ENCODE measurements around the gene STX2.
"Not testable (repeated sequence)": the region's sequence is repeated elsewhere in the genome, so short reads cannot be mapped to it uniquely, and the experiment has no call there.

Gene STX2

DNA sequence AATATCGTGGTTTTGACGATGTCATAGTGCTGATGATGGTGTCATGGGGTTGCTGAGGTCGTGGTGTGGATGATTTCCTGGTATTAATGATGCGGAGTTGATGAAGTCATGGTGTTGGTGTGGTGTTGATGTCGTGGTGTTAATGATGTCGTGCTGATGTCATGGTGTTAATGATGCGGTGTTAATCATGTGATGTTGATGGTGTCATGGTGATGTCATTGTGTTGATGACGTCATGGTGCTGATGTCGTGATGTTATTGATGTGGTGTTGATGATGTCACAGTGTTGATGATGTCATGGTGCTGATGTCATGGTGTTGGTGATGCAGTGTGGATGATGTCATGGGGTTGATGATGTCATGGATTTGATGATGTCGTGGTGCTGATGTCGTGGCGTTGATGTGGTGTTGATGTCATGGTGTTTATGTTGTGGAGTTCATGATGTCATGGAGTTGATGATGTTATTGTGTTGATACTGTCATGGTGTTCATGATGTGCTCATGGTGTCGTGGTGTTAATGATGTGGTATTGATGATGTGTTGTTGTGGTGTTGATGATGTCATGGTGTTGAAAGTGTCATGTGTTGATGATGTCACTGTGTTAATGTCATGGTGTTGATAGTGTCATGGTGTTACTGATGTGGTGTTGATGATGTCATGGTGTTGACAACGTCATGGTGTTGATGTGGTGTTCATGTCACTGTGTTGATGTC is 74.4 kb downstream of the STX2 start:
- Mint-ChIP-seq H3K4me3 (no peak overlapping the region), H3K4me1 (peaks cover 3 to 11% of the 10 kb centered on the region in 2 donors), H3K36me3 (peaks cover 0 to 2% of the 10 kb centered on the region in 2 donors), H3K27me3 (peaks cover 19 to 32% of the 10 kb centered on the region in 2 donors), H3K27ac (no peak overlapping the region), H3K9me3 (no peaks in the 10 kb centered on the region)
- DNase-seq (no peak), ATAC-seq (replicated peaks) (peak; percentile 4 to 15)

DNA sequence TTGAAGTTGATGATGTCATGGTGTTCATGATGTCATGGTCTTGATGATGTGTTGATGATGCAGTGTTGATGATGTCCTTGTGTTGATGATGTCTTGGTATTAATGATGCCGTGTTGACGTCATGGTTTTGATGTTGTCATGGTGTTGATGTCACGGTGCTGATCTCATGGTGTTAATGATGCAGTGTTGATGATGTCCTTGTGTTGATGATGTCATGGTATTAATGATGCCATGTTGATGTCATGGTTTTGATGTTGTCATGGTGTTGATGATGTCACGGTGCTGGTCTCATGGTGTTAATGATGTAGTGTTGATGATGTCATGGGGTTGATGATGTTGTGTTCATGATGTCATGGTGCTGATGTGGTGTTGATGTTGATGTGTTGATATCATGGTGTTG is 75.0 kb downstream of the STX2 start:
- Mint-ChIP-seq H3K27me3 (peaks cover 19 to 32% of the 10 kb centered on the region in 2 donors), H3K4me1 (peaks cover 3 to 11% of the 10 kb centered on the region in 2 donors), H3K36me3 (peaks cover 0 to 2% of the 10 kb centered on the region in 2 donors), H3K27ac (no peak overlapping the region), H3K9me3 (no peaks in the 10 kb centered on the region), H3K4me3 (no peak overlapping the region)
- peak; percentile 6 to 15 for ATAC-seq (replicated peaks)
- DNase-seq: no peak

GRCh38 chr12:130762319-130762675 is 76.8 kb downstream of the STX2 start:
- Mint-ChIP-seq H3K27ac (no peak overlapping the region), H3K36me3 (peaks cover 0 to 2% of the 10 kb centered on the region in 2 donors), H3K27me3 (peaks cover 8 to 24% of the 10 kb centered on the region in 2 donors), H3K4me1 (peaks cover 3 to 11% of the 10 kb centered on the region in 2 donors), H3K4me3 (no peak overlapping the region), H3K9me3 (no peaks in the 10 kb centered on the region)
- DNase-seq (no peak), ATAC-seq (replicated peaks) (no peak)

- H3K36me3 Mint-ChIP-seq: peaks cover 0 to 2% of the 10 kb centered on the region in 2 donors
- peaks cover 3 to 11% of the 10 kb centered on the region in 2 donors for H3K4me1 Mint-ChIP-seq
- DNase-seq (peak; percentile 30), ATAC-seq (replicated peaks) (peak; percentile 55 to 66)
- H3K27ac Mint-ChIP-seq: no peak overlapping the region
- H3K27me3 Mint-ChIP-seq: peaks cover 8 to 24% of the 10 kb centered on the region in 2 donors
- H3K9me3 Mint-ChIP-seq: no peaks in the 10 kb centered on the region
- peak overlapping the region; percentile 14 to 43 for H3K4me3 Mint-ChIP-seq
These were observed 77.3 kb downstream of the STX2 start for GRCh38 chr12:130761537-130762318.

DNA sequence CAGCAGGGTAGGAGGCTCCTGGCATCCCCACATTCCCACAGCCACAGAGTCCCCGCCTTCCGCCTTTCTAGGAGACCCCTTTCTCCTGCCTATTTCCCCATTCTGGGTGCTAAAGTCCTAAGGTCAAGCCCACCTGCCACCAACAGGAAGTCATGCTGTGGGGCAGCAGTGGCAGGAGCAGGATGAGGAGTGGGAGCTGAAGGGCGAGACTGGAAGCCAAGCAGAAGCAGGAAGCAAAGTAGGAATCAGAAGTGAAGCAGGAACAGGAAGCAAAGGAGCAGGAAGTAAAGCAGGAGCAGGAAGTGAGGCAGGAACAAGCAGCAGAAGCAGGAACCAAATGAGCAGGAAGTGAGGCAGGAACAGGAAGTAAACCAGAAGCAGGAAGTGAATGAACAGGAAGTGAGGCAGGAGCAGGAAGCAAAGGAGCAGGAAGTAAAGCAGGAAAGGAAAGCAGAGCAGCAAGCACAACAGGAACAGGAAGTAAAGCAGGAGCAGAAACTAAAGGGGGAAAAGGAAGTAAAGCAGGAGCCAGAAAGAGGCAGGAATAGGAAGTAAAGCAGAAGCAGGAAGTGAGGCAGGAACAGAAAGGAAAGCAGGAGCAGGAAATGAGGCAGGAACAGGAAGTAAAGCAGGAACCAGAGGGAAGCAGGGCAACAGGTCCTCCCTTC is 84.7 kb downstream of the STX2 start:
- H3K4me3 Mint-ChIP-seq: peak overlapping the region in 1 of 2 donors; percentile 60
- peaks cover 7% of the 10 kb centered on the region in 2 donors for H3K9me3 Mint-ChIP-seq
- peaks cover 5 to 6% of the 10 kb centered on the region in 2 donors for H3K27me3 Mint-ChIP-seq
- peaks cover 6 to 7% of the 10 kb centered on the region in 2 donors for H3K36me3 Mint-ChIP-seq
- H3K27ac Mint-ChIP-seq: peak overlapping the region; percentile 86
- peaks cover 13 to 14% of the 10 kb centered on the region in 2 donors for H3K4me1 Mint-ChIP-seq
- DNase-seq: no peak
- no peak for ATAC-seq (replicated peaks)

GRCh38 chr12:130752692-130753230 is 86.3 kb downstream of the STX2 start:
- DNase-seq (no peak), ATAC-seq (replicated peaks) (no peak)
- Mint-ChIP-seq H3K27ac (no peak overlapping the region), H3K9me3 (peaks cover 7% of the 10 kb centered on the region in 2 donors), H3K27me3 (peaks cover 12 to 16% of the 10 kb centered on the region in 2 donors), H3K4me3 (no peak overlapping the region), H3K4me1 (peaks cover 18 to 19% of the 10 kb centered on the region in 2 donors), H3K36me3 (peaks cover 6 to 7% of the 10 kb centered on the region in 2 donors)

- not testable (repeated sequence) for H3K9me3 Mint-ChIP-seq; H3K36me3 Mint-ChIP-seq; DNase-seq; H3K4me3 Mint-ChIP-seq; ATAC-seq (replicated peaks)
- Mint-ChIP-seq H3K27ac (peak overlapping the region; percentile 15), H3K27me3 (peaks cover 18% of the 10 kb centered on the region in 2 donors), H3K4me1 (peaks cover 19% of the 10 kb centered on the region in 2 donors)
These were observed 87.0 kb downstream of the STX2 start for GRCh38 chr12:130752037-130752436.

DNA sequence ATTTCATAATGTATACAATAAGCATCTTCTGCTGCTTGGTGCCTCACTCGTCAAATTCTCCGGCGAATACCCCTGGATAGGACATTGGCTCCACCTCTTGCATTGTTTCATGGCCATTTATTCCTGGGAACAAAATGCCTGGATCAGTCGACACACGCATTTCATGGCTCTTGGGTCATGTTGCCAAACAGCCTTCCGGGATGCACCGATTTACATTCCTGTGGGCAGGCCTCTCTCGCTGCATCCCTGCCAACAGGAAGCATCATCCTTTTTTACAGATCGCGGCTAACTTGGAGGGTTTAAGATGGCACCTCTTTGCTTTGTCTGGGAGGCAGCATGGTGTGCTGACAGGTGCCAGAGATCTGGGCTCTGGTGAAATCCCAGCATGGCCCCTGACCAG is 90.3 kb downstream of the STX2 start:
- H3K4me1 Mint-ChIP-seq: peaks cover 11 to 14% of the 10 kb centered on the region in 2 donors
- no peak for ATAC-seq (replicated peaks)
- H3K36me3 Mint-ChIP-seq: no peaks in the 10 kb centered on the region
- H3K4me3 Mint-ChIP-seq: no peak overlapping the region
- no peak overlapping the region for H3K27ac Mint-ChIP-seq
- peaks cover 0 to 2% of the 10 kb centered on the region in 2 donors for H3K9me3 Mint-ChIP-seq
- no peak for DNase-seq
- peaks cover 18 to 34% of the 10 kb centered on the region in 2 donors for H3K27me3 Mint-ChIP-seq

DNA sequence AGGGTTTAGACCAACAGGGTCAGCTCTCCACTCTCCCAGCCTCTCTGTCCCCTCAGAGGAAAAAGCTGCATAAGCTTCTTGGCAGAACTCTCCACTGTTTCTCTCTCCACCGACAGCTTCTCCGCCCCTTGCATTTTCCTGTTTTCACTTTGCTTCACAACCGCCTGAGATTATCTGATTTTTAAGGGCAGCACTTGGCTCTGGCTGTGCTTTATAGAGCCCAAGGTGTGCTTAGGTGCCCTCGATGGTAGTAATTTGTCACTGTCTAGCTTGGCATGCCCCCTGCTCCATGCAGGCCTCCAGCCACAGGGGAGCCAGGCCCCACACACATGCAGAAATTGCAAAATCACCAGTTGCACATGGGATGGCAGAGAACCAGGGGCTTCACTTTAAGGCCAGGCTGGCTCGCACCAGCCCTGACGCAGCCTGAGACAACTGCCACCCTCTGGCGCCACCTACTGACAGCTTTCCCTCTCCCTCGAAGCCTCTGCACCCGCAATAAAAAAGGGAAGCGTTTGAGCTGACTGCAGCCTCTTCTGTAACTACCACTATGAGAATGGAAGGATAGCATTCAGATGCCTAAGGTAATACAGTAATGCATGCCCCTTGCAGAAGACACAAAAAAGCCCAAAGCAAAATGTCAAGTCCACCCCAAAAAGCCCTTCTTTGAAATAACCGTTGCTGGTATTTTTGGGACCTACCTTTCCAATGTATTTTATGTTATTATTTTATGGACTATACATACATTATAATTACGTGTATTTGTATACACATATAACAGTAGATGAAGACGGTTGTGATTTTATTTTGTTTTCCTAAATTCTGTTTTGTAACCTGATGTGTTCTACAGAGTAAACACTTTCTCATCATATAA is 90.9 kb downstream of the STX2 start:
- Mint-ChIP-seq H3K27ac (no peak overlapping the region), H3K4me3 (no peak overlapping the region), H3K4me1 (peaks cover 11 to 14% of the 10 kb centered on the region in 2 donors), H3K27me3 (peaks cover 18 to 34% of the 10 kb centered on the region in 2 donors), H3K36me3 (no peaks in the 10 kb centered on the region), H3K9me3 (peaks cover 0 to 3% of the 10 kb centered on the region in 2 donors)
- DNase-seq (peak; percentile 53), ATAC-seq (replicated peaks) (peak; percentile 97 to 99)

DNA sequence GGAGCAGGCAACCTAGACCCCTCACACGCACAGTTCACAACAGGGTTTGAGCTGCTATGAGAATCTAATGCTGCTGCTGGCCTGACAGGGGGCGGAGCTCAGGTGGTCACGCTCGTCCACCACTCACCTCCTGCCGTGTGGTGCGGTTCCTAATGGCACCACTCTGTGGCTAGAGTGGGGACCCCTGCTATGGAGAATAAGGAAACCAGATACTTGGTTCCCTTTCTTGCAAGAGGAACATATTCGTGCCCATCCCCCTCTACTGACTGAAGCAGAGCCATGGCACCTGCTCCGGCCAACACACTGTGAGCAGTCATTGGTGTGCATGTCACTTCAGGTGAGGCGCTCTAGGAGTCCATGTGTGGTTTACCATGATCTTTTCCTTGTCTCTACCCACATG is 92.5 kb downstream of the STX2 start:
- peaks cover 7 to 10% of the 10 kb centered on the region in 2 donors for H3K4me1 Mint-ChIP-seq
- no peaks in the 10 kb centered on the region for H3K36me3 Mint-ChIP-seq
- ATAC-seq (replicated peaks) (no peak), DNase-seq (no peak)
- peaks cover 23 to 39% of the 10 kb centered on the region in 2 donors for H3K27me3 Mint-ChIP-seq
- peaks cover 0 to 3% of the 10 kb centered on the region in 2 donors for H3K9me3 Mint-ChIP-seq
- no peak overlapping the region for H3K4me3 Mint-ChIP-seq
- H3K27ac Mint-ChIP-seq: no peak overlapping the region

GRCh38 chr12:130745921-130746320 is 93.1 kb downstream of the STX2 start:
- no peak for DNase-seq
- Mint-ChIP-seq H3K4me3 (no peak overlapping the region), H3K4me1 (peaks cover 5 to 6% of the 10 kb centered on the region in 2 donors), H3K36me3 (no peaks in the 10 kb centered on the region), H3K27ac (no peak overlapping the region), H3K9me3 (peaks cover 0 to 3% of the 10 kb centered on the region in 2 donors), H3K27me3 (peaks cover 23 to 39% of the 10 kb centered on the region in 2 donors)
- ATAC-seq (replicated peaks): no peak

DNA sequence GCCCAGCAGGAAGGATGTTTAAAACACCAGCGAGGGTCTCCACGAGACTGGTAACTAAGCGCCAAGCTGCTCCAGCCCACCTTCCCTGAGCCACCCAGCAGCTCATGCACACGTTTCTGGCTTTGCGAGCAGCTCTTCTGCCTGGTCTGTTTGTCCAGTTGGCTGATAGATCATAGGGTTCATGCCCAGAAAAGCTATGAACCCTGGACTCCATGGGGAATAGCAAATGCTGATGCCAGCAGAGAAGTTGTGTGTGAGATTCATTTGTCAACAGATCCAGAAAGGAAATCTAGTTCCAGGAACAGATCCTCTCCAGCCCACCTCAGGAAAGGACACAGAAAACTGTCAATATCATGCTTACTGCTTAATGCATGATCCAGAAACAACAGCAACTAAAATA is 94.8 kb downstream of the STX2 start:
- H3K27ac Mint-ChIP-seq: no peak overlapping the region
- H3K27me3 Mint-ChIP-seq: peaks cover 23 to 41% of the 10 kb centered on the region in 2 donors
- ATAC-seq (replicated peaks): no peak
- no peak overlapping the region for H3K4me3 Mint-ChIP-seq
- DNase-seq: no peak
- H3K9me3 Mint-ChIP-seq: peaks cover 0 to 5% of the 10 kb centered on the region in 2 donors
- peaks cover 5 to 6% of the 10 kb centered on the region in 2 donors for H3K4me1 Mint-ChIP-seq
- H3K36me3 Mint-ChIP-seq: peaks cover 0 to 5% of the 10 kb centered on the region in 2 donors

DNA sequence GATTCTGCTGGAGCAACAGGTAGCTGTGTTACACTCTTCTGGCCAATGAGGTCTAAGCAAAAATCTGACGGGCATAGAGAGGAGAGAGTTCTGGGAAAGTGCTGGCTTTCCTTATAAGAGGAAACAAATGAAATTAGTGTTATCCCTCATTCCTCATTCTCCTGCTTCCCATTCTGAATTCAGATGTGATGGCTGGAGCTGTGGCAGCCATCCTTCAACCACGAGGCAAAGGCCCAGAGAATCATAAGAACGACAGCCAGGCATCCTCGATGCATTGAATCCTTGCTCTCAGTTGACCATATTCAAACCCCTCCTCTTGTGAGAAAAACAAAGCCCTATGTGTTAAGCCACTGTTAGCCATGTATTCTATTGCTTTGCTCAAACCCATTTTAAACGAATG is 95.4 kb downstream of the STX2 start:
- DNase-seq (no peak), ATAC-seq (replicated peaks) (no peak)
- Mint-ChIP-seq H3K4me3 (no peak overlapping the region), H3K4me1 (peaks cover 5 to 6% of the 10 kb centered on the region in 2 donors), H3K27me3 (peaks cover 19 to 41% of the 10 kb centered on the region in 2 donors), H3K27ac (no peak overlapping the region), H3K36me3 (peaks cover 0 to 5% of the 10 kb centered on the region in 2 donors), H3K9me3 (peaks cover 0 to 5% of the 10 kb centered on the region in 2 donors)

Measured in stimulated activated naive B cell treated with anti-CD40 and anti-IgM and Interleukin-4, amounts not matched to agents 10 μg/mL and 1 μg/mL and 100 μg/mL, for 72 hours (primary cell).